T-cell (primary cell): ENCODE measurements around the gene NHSL1. TPM values are rescaled to one million over a fixed set of nuclear protein-coding genes. Genes with fewer than 3 reads are reported as not detected.

Experiments used
- ATAC-seq, 4 experiments: fragments of 200-7000 bp in 3 of 4; fragments of 150-1000 bp in 1 of 4; cut with Tn5 transposase; replicated peaks in 1 of 4; 1 replicate in 3 of 4; 2 replicates in 1 of 4; pipeline ENCODE4 v1.10.0; 2021; ENCODE audit warnings: moderate library complexity in 3 of 4, mild to moderate bottlenecking in 2 of 4, moderate number of reproducible peaks in 1 of 4
- CTCF ChIA-PET, 2 donors: fragments of 300-600 bp; sonication (Branson Sonifier 250); formaldehyde crosslinking; loops; one replicate each; lab custom pipeline; 2022; ENCODE audit warnings: antibody characterized with exemption in 2 of 2; lab: Charles Lee
- POLR2A ChIA-PET, 2 donors: fragments of 300-600 bp; sonication (Branson Sonifier 250); formaldehyde crosslinking; loops; one replicate each; lab custom pipeline; 2022; ENCODE audit warnings: antibody characterized with exemption in 2 of 2; lab: Charles Lee
- DNase-seq, 35 experiments: peaks; one replicate each; pipeline versions ENCODE4 v3.0.0 to v3.0.0-alpha.2; 2013 to 2023
- H3K27ac ChIP-seq: one replicate; pipeline ENCODE4 v1.5.1; 2013; ENCODE audit warnings: low read length
- H3K27me3 ChIP-seq, 2 experiments: replicated peaks in 1 of 2; 1 replicate in 1 of 2; 2 replicates in 1 of 2; pipeline versions ENCODE4 v1.6.1 to v1.7.0; 2013; ENCODE audit warnings: low read length in 1 of 2, mixed read lengths in 1 of 2; ENCODE audit not compliant: control insufficient read depth in 2 of 2, insufficient read depth in 2 of 2; ENCODE audit errors: extremely low read depth in 1 of 2
- H3K36me3 ChIP-seq, 2 donors: 1 replicate in 1 of 2; 2 replicates in 1 of 2; pipeline versions ENCODE4 v1.6.1 to v1.7.0; 2013; ENCODE audit warnings: low read length in 1 of 2; ENCODE audit not compliant: control insufficient read depth in 2 of 2, insufficient read depth in 1 of 2; ENCODE audit errors: extremely low read depth in 1 of 2
- H3K4me1 ChIP-seq, 2 experiments: 1 replicate in 1 of 2; 2 replicates in 1 of 2; pipeline versions ENCODE4 v1.6.1 to v1.7.0; 2013; ENCODE audit warnings: low read length in 2 of 2, mixed read lengths in 1 of 2; ENCODE audit not compliant: insufficient read depth in 2 of 2, control insufficient read depth in 1 of 2; ENCODE audit errors: extremely low read depth in 1 of 2
- H3K4me3 ChIP-seq, 2 donors: 1 replicate in 1 of 2; 2 replicates in 1 of 2; pipeline versions ENCODE4 v1.5.1 to v1.7.0; 2013; ENCODE audit warnings: mild to moderate bottlenecking in 2 of 2, low read length in 1 of 2, moderate library complexity in 1 of 2; ENCODE audit not compliant: control insufficient read depth in 1 of 2; ENCODE audit errors: extremely low read depth in 1 of 2
- H3K9me3 ChIP-seq: 2 replicates; pipeline ENCODE4 v1.7.0; 2013
- H3K27ac Mint-ChIP-seq, 2 donors: one replicate each; pipeline ENCODE4 v1.8.0; 2020 to 2021; ENCODE audit warnings: mild to moderate bottlenecking in 2 of 2, mixed read lengths in 2 of 2
- H3K27me3 Mint-ChIP-seq, 2 donors: one replicate each; pipeline ENCODE4 v1.8.0; 2021 to 2022; ENCODE audit warnings: mixed read lengths in 2 of 2
- H3K36me3 Mint-ChIP-seq: one replicate; pipeline ENCODE4 v1.8.0; 2021; ENCODE audit warnings: mixed read lengths
- H3K4me1 Mint-ChIP-seq, 3 donors: one replicate each; pipeline ENCODE4 v1.8.0; 2020 to 2022; ENCODE audit warnings: mixed read lengths in 3 of 3, mild to moderate bottlenecking in 1 of 3
- H3K4me3 Mint-ChIP-seq, 3 donors: one replicate each; pipeline ENCODE4 v1.8.0; 2020 to 2022; ENCODE audit warnings: mild to moderate bottlenecking in 3 of 3, mixed read lengths in 3 of 3, moderate library complexity in 3 of 3
- H3K9me3 Mint-ChIP-seq, 3 donors: one replicate each; pipeline ENCODE4 v1.8.0; 2020 to 2022; ENCODE audit warnings: mixed read lengths in 3 of 3
- WGBS: methylation state at CpG from one replicate; pipeline ENCODE4 v1.1.5; 2013; ENCODE audit warnings: missing lambda C conversion rate; ENCODE audit not compliant: insufficient coverage; 5-methylcytosine and 5-hydroxymethylcytosine counted together
- total RNA-seq, 35 experiments: library from RNA in 6 of 35; stranded (reverse) in 6 of 35; fragments of 120-200 nt in 1 of 35; gene quantifications; one replicate each; pipeline versions ENCODE4 v1.2.1 to v1.2.4 and lab custom pipeline; 2013 to 2026

The NHSL1 gene
- total RNA-seq, 5 donors from 2014 or later (not counting 1 experiment from before 2014, with no cell fraction given), result 0.08 to 0.64 (median 0.46) TPM

DNA sequence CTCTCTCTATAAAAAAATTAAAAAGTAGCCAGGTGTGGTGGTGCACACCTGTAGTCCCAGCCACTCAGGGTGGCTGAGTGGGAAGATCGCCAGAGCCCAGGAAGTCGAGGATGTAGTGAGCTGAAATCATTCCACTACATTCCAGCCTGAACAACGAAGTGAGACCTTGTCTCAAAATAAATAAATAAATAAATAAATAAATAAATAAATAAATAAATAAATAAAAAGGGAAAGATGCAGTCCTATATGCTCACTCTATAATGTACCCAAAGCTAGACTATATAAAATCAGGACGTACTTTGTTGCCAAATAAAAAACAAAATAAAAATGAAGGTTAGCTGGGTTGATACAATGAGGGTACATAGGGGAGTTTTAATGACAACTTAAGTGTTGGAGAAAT lies 26.1 kb upstream of the NHSL1 start:
- peaks cover 0 to 7% (median 0%) of the 10 kb centered on the region in 3 donors for H3K4me1 Mint-ChIP-seq
- ChIA-PET CTCF (interaction anchor here in 1 of 2 donors (0.6 kb wide), 1 partner anchor 62 kb away, joined by 3 read pairs; no protein-coding TSS in a partner anchor), POLR2A (no interaction called here)
- Histone ChIP-seq H3K4me3 (no peak overlapping the region), H3K9me3 (no peaks in the 10 kb centered on the region), H3K27me3 (no peaks in the 10 kb centered on the region), H3K27ac (no peak overlapping the region), H3K4me1 (no peaks in the 10 kb centered on the region), H3K36me3 (no peaks in the 10 kb centered on the region)
- WGBS, result no CpG with 5 or more reads among the region's 4 CpGs
- ATAC-seq (no peak), DNase-seq (no peak)
- H3K9me3 Mint-ChIP-seq, result no peaks in the 10 kb centered on the region
- H3K4me3 Mint-ChIP-seq, result no peak overlapping the region
- no peaks in the 10 kb centered on the region for H3K36me3 Mint-ChIP-seq
- H3K27me3 Mint-ChIP-seq, result peaks cover 9 to 12% of the 10 kb centered on the region in 2 donors
- no peak overlapping the region for H3K27ac Mint-ChIP-seq

DNA sequence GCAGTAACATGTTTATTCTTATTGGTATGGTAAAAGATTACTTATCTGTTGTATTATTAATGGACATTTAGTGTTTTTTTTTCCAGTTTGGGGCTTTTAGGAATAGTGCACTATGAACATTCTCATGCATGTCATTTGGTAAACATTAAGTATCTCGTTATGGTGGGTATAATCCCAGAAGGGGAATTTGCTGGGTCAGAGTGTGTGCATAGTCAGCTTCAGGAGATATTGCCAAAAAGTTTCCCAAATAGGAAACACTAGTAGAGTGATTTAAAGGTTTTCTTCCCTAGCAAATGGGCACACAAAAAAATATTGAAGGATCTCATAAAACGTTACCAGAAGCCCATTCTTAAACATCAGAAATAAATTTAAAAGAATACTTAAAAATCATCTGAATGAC lies 25.2 kb upstream of the NHSL1 start:
- Mint-ChIP-seq H3K27ac (no peak overlapping the region), H3K27me3 (peaks cover 9 to 13% of the 10 kb centered on the region in 2 donors), H3K9me3 (no peaks in the 10 kb centered on the region), H3K4me1 (peaks cover 0 to 7% (median 0%) of the 10 kb centered on the region in 3 donors), H3K36me3 (no peaks in the 10 kb centered on the region), H3K4me3 (no peak overlapping the region)
- no peak overlapping the region for H3K4me3 ChIP-seq
- DNase-seq (no peak), ATAC-seq (no peak)
- no peaks in the 10 kb centered on the region for H3K27me3 ChIP-seq
- no peaks in the 10 kb centered on the region for H3K4me1 ChIP-seq
- no peaks in the 10 kb centered on the region for H3K36me3 ChIP-seq
- ChIA-PET CTCF (interaction anchor here (0.6 to 0.9 kb wide), 2 partner anchors 95 to 934 kb away, joined by 3 to 5 read pairs; no protein-coding TSS in a partner anchor), POLR2A (no interaction called here)
- no CpG with 5 or more reads among the region's 2 CpGs for WGBS
- H3K27ac ChIP-seq, result no peak overlapping the region
- H3K9me3 ChIP-seq, result no peaks in the 10 kb centered on the region

DNA sequence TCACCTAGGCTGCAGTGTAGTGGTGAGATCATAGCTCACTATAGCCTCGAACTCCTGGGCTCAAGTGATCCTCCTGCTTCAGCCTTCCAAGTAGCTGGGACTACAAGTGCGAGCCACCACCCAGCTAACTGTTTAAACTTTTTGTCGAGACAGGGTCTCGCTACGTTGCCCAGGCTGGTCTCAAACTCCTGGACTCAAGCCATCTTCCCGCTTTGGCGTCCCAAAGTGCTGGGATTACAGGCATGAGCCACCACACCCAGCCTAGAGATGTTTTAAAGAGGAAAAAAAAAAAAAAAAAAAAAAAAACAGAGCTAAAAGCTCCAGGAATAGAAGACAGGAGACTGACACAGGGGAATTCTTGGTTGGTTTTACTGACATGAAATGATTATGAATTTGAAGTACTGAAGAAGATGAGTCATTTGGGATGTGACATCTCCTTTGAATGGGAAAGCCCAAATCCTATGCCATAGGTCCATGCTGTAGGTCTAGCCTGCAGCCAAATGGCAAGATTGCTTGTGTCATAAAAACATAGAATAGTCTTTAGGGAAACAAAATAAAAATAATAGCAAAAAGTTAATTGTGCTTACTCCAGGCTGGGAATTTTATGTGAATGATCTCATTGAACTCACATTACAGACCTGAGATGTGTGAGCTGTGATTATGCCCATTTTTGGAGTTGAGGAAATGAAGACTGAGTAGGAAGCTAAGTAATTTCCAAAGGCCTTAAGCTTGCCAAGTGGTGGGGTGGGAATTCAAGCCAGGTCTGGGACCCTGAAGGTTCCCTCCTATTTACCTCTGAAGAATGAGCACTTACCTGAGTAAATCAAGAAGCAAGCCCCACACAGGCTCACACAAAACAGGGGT lies 24.3 kb upstream of the NHSL1 start:
- Mint-ChIP-seq H3K4me1 (peaks cover 0 to 7% (median 0%) of the 10 kb centered on the region in 3 donors), H3K9me3 (no peaks in the 10 kb centered on the region), H3K4me3 (no peak overlapping the region), H3K27ac (no peak overlapping the region), H3K27me3 (peaks cover 9 to 14% of the 10 kb centered on the region in 2 donors), H3K36me3 (no peaks in the 10 kb centered on the region)
- ATAC-seq, result no peak
- no peak overlapping the region for H3K4me3 ChIP-seq
- no peaks in the 10 kb centered on the region for H3K27me3 ChIP-seq
- WGBS, result 83% methylated on average over 2 of the region's 7 CpGs
- no peak for DNase-seq
- POLR2A ChIA-PET, result interaction anchor here (0.6 kb wide), 2 partner anchors 407 to 1077 kb away, joined by 3 read pairs; no protein-coding TSS in a partner anchor
- CTCF ChIA-PET, result interaction anchor here (0.6 to 1.2 kb wide), 11 partner anchors 15 to 1169 kb away, joined by 3 to 8 read pairs (median 3); no protein-coding TSS in a partner anchor
- no peak overlapping the region for H3K27ac ChIP-seq
- H3K36me3 ChIP-seq, result no peaks in the 10 kb centered on the region
- H3K4me1 ChIP-seq, result no peaks in the 10 kb centered on the region
- H3K9me3 ChIP-seq, result no peaks in the 10 kb centered on the region

DNA sequence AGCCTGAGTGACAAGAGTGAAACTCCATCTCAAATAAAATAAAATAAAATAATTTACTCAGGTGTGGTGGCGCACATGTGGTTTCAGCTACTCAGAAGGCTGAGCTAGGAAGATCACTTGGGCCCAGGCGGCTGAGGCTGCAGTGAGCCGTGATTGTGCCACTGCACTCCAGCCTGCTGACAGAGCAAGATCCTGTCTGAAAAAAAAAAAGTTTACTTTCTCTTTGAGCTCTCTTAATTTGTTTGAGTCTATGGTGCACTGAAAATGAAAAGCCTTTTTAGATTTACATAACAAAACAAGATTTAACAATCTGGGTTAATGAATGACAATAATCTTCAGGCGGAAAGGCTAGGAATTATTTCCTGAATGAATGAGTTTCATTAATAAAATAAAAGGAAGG lies 23.3 kb upstream of the NHSL1 start:
- Histone ChIP-seq H3K4me1 (no peaks in the 10 kb centered on the region), H3K36me3 (no peaks in the 10 kb centered on the region), H3K27me3 (no peaks in the 10 kb centered on the region), H3K27ac (no peak overlapping the region), H3K9me3 (no peaks in the 10 kb centered on the region), H3K4me3 (no peak overlapping the region)
- no peak for DNase-seq
- H3K9me3 Mint-ChIP-seq, result peaks cover 0 to 2% (median 0%) of the 10 kb centered on the region in 3 donors
- 72% methylated on average over 3 of the region's 4 CpGs for WGBS
- H3K4me3 Mint-ChIP-seq, result no peak overlapping the region
- ChIA-PET CTCF (interaction anchor here in 1 of 2 donors (0.6 kb wide), 1 partner anchor 409 kb away, joined by 3 read pairs; no protein-coding TSS in a partner anchor), POLR2A (no interaction called here)
- no peak for ATAC-seq
- H3K27ac Mint-ChIP-seq, result no peak overlapping the region
- no peaks in the 10 kb centered on the region for H3K36me3 Mint-ChIP-seq
- peaks cover 0 to 7% (median 0%) of the 10 kb centered on the region in 3 donors for H3K4me1 Mint-ChIP-seq
- peaks cover 9 to 18% of the 10 kb centered on the region in 2 donors for H3K27me3 Mint-ChIP-seq

DNA sequence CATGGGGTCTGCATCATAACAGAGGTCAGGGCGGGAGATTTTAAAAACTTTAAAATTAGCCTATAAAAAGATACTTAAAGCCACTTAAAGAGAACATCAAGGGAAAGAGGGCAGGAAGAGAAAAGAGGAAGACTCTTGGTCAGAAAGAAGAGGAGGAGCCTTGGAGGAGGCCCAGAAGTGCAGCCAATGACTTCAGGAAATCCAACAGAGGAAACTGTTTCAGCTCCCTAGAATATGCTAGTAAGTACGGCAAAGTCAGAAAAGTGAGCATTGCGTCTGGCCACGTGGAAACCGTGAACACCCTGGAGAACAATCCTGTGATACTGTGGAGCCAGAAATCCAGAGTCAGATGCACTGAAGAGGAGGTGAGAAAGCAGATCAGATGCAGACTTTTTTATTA lies 22.5 kb upstream of the NHSL1 start:
- WGBS, result 60% methylated on average over 2 of the region's 5 CpGs
- Histone ChIP-seq H3K27ac (no peak overlapping the region), H3K4me3 (no peak overlapping the region), H3K27me3 (no peaks in the 10 kb centered on the region), H3K36me3 (no peaks in the 10 kb centered on the region), H3K4me1 (no peaks in the 10 kb centered on the region), H3K9me3 (no peaks in the 10 kb centered on the region)
- ChIA-PET POLR2A (no interaction called here), CTCF (interaction anchor here in 1 of 2 donors (0.6 to 1.1 kb wide), 2 partner anchors 413 to 511 kb away, joined by 5 to 6 read pairs; no protein-coding TSS in a partner anchor)
- no peaks in the 10 kb centered on the region for H3K36me3 Mint-ChIP-seq
- H3K27ac Mint-ChIP-seq, result no peak overlapping the region
- H3K4me1 Mint-ChIP-seq, result peaks cover 0 to 7% (median 0%) of the 10 kb centered on the region in 3 donors
- ATAC-seq, result no peak
- H3K4me3 Mint-ChIP-seq, result no peak overlapping the region
- peaks cover 0 to 3% (median 0%) of the 10 kb centered on the region in 3 donors for H3K9me3 Mint-ChIP-seq
- no peak for DNase-seq
- H3K27me3 Mint-ChIP-seq, result peaks cover 6 to 17% of the 10 kb centered on the region in 2 donors

DNA sequence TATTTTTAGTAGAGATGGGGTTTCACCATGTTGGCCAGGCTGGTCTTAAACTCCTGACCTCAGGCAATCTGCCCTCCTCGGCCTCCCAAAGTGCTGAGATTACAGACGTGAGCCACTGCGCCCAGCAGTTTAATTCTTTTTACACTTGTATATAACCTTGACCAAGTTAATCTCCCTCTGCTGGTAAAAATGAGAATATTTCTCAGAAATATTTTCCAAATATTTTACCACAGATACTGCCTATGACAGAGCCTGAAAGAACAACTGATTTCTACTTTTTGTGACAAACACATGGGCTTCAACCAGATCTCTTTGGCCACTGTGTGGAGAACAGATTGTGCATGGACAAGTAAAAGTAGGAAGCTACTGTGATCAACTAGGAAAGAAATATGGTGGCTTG lies 21.2 kb upstream of the NHSL1 start:
- H3K36me3 Mint-ChIP-seq, result no peaks in the 10 kb centered on the region
- H3K27ac Mint-ChIP-seq, result no peak overlapping the region
- DNase-seq (peak in 1 of 35 experiments; percentile 17), ATAC-seq (no peak)
- ChIA-PET CTCF (interaction anchor here (0.7 to 2.0 kb wide), 9 partner anchors 11 to 412 kb away, joined by 3 to 12 read pairs (median 5); no protein-coding TSS in a partner anchor), POLR2A (interaction anchor here in 1 of 2 donors (0.6 kb wide), 1 partner anchor 118 kb away, joined by 8 read pairs; no protein-coding TSS in a partner anchor)
- Histone ChIP-seq H3K4me1 (no peaks in the 10 kb centered on the region), H3K4me3 (no peak overlapping the region), H3K36me3 (no peaks in the 10 kb centered on the region), H3K27ac (no peak overlapping the region), H3K27me3 (no peaks in the 10 kb centered on the region), H3K9me3 (no peaks in the 10 kb centered on the region)
- H3K27me3 Mint-ChIP-seq, result peaks cover 4 to 16% of the 10 kb centered on the region in 2 donors
- H3K4me1 Mint-ChIP-seq, result peaks cover 0 to 7% (median 2%) of the 10 kb centered on the region in 3 donors
- WGBS, result 40% methylated on average over 1 of the region's 3 CpGs
- H3K4me3 Mint-ChIP-seq, result no peak overlapping the region
- peaks cover 0 to 3% (median 0%) of the 10 kb centered on the region in 3 donors for H3K9me3 Mint-ChIP-seq
